T-helper 2 cell (primary cell): ENCODE data around the gene TIMP4.

Experiments used
- DNase-seq, 5 experiments: peaks; one replicate each; pipeline versions ENCODE4 v3.0.0 to v3.0.0-alpha.2; 2012 to 2022
- total RNA-seq, 2 donors: gene quantifications; one replicate each; lab custom pipeline; 2026; lab: John Stamatoyannopoulos, UW

Gene TIMP4
- total RNA-seq, result 0 reads per million in 2 donors

DNA sequence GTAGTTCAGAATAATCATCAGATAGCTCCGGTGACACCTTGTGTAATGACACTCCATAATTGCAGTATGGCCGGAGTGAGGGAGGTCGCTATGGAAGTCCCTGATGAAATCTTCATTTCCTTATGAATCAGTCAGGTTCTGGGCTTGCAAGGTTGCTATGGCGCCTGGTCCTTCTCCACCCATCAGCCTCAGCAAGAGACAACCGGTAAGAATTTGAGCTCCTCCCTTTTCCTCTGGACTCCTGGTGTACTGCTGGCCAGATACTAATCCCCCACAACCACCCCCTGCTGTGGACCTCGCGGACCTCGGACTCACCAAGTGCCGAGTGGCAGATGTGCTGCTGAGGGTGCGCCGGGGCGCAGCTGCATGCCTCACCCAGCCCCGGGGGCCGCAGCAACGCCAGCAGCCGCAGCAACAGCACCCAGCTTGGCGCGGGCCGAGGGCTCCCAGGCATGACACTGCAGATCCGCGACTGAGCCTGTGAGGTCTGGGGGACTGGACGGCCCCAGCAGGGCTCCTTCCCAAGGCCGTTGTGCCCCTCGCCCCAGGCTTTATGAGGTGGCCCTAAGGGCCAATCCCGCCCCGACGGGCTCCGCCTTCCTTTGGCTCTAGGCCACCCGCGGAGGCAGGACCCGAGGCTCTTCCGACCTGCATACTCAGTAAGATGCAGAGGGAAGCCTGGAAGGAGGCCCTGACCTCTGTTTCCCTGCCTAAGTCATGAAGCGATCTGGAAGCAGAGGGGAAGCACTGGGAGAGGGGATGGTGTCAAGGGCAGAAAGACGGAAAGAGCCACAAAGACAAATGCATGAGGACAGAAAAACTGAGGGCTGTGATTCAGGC is at the start of gene TIMP4:
Gene TIMP4, minus strand, starts transcription at position 526 of the 840 bp plus-strand sequence. Its CDS starts 72 bp downstream, at position 454.
- DNase-seq, result no peak

DNA sequence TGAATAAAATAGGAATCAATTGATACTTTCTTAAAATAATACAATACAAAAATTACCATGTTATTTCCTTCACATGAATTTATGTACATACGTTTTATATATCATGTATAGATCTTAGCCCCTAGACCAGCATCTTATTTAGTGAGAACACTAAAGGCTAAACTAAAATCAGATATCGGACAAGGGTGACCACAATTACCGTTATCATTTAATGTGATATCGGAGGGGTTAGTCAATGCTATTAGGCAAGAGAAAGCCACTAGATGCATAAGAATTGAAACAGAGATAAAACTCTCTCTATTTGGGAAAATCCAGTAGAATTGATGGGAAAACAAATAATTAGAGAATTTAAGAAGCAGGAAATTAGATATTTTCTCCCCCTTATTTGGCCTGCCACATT is 46.5 kb upstream of the TIMP4 start:
- no peak for DNase-seq

GRCh38 chr3:12201813-12202212 is 43.1 kb upstream of the TIMP4 start:
- no peak for DNase-seq

DNA sequence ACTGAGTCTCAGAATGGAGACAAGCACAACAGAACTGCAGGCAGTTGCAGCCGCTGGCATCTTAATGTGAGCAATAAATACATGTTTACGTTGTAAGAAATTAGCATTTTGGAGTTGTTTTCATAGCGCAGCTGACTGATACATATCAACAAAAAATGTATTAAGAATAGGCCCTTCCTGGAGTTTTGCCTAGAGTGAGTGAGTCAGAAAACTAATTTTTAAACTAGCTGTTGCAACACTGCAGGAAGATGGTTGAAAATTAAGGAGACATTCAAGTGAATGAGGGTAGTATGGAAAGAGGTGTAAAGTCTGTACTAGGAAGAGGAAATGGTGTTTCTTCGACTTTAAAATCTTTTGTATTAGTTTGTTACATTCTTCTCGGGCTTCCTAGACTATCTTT is 39.6 kb upstream of the TIMP4 start:
- no peak for DNase-seq

DNA sequence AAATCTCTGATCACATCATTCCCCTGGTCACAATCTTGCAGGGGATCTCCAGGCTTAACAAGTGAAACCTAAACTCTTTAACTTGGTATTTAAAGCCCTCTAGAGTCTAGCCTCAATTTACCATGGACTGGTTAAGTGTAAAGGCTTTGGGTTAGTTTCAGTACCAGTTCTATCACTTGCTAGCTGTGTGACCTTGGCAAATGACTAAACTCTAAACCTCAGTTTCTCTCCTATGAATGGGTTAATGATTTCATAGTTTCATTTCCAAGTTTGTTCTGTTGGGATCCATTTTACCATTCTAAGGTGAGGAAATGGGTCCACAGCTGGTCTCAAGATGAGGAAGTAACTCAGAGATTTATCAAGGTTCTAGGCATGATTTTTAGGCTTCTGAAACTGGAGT is 38.8 kb upstream of the TIMP4 start:
- DNase-seq, result peak in 1 of 5 experiments; percentile 21

DNA sequence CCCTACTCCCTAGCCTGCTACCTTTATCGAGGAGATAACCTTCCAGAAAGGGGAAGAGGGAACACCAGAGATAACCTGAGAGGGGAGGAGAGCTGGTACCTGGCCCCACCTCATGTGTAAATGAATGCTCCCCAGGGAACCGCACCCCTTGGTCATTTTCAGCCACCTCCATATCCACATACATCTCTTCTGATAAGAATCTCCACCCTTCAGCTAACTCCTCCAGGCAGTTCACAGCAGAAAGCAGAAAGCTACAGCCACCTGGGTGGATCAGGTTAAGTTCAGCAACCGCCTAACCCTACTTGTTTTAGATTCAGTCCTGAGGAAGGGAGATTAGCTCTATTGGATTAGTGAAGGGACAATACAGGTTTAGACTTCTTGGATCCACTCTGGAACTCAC is 38.0 kb upstream of the TIMP4 start:
- DNase-seq, result no peak

DNA sequence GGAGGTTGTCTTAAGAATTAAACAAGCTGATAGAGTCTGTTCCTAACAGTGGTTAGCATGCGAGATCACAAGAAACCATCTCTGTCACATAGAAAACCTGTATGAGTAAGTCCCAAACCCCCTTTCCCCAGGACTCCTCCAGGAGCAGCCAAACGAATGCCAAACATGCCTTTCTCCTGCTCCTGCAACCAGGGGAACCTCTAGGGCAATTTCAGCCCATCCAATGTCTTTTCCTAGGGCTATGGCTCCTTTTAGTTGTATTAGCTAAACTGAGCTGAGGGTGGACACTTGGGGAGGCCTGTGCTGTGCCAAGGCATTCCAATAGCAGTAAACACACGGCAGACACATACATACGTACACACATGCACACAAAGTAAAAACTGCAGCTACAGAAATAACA is 36.5 kb upstream of the TIMP4 start:
- DNase-seq, result peak in 1 of 5 experiments; percentile 18

DNA sequence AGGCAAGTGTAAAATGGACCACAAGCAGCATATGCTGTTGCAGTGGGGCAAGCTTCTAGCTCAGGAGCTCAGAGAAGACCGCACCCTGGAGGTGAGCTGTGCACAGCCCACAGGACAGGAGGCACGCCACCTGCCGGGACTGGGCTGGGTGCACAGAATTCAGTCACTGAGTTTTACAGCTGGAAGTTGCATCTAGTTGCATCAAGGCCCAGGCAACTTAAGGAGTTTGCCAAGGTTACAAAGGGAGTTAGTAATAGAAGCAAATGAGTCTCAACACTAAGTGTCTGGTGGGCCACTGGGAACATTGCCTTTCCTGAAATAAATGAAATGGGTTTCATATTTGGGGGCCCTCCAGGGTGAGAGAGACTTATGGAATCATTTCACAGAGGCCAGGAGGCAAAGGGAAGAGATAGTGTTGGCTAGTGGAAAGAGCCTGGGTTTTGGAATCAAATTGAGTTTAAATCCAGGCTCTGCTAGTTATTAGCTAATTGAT is 36.0 kb upstream of the TIMP4 start:
- peak in 2 of 5 experiments; percentile 19 to 79 for DNase-seq

- DNase-seq, result peak in 1 of 5 experiments; percentile 75
Observed at GRCh38 chr3:12194209-12194608, 35.5 kb upstream of the TIMP4 start.

- peak in 1 of 5 experiments; percentile 84 for DNase-seq
Observed at GRCh38 chr3:12193485-12194165, 34.9 kb upstream of the TIMP4 start.

DNA sequence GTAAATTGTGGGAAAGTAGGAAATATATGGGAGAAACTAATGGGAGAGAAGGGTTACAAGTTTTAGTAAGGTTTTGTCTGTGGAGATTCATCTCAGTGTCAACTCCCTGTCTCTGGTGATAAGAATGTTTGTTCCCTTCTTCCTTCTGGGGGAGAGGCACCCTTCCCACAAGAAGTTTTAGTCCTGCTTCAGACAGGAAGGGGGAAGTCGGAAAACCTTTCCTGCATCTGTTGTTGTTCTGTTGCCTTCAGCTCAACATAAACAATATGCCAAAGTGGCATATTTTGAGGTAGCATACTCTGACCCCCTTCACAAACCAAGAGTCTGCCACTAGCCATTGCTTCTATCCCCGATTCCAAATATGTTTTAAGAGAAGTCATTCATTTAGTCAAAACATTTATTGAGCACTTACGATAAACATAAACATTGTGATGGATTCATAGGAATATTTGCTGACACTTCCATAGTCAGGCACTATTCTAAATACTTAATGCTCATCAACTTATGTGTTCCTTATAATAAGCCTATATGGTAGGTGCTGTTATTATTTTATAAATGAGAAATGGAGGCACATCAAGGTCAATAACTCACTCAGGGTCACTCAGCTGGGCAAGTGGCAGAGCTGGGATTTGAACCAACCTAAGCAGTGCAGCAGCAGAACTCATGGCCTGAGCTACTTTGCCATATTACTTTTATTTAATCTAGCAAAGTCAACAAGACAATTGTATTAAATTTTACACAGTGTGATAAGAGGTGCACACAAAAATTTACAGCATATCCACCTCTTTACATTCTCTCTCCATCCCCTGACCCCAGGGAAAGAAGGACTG is 34.2 kb upstream of the TIMP4 start:
- DNase-seq, result no peak

DNA sequence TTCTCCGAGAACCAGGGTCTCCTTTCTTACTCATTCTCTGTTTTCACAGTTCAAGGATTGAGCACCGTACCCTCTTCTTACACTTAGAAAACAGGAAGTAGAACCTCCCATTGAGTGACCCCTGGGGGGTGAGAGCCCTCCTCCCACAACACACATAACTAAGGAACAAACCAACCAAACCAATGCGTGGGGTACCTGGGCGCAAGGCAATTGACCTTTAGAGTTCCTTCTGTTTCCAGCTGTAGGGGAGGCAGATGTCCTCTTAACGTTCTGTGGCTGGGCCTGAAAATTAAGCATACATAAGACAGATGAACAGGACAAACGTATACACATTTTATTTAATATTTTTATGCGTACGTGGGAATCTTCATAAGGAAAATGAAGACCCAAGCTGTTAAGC is 33.5 kb upstream of the TIMP4 start:
- no peak for DNase-seq

DNA sequence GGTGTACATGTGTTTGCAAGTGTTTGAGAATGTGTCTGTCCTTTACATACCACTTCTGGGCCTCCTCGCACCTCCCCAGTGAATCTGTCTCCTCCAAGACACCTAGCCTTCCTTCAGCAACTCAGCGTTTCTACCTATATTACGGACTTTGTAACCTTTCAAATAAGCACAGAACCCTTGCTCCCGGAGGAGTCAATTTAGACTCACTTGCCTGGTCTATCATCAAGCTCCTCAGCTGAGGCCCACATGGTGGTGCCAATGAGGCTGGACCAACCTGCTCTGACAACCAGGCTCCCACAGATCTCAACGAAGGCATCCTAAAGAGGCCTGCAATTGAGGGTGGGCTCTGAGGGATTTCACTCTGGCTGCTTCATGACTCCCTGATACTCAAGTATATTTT is 32.8 kb upstream of the TIMP4 start:
- no peak for DNase-seq

DNA sequence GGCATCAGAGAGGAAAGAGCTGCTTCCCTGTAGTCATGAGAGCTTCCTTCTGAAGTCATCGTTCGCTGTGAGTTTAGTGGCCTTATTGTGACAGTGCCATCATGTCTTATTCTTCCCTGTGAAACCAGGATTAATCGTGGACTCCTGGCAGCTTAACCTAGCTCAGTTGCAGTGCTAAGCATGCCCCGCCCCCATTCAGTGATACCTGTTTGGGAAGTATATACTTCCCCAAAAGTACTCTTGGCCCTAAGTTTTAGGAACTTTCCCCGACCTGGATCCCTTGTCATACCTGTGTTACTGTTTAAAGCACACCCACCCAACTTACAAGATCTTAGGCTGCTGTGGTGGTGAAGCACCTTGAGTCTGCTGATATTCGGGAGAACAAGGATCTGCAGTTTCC is 32.1 kb upstream of the TIMP4 start:
- no peak for DNase-seq

- DNase-seq, result no peak
Observed at GRCh38 chr3:12190221-12190807, 31.6 kb upstream of the TIMP4 start.

- no peak for DNase-seq
Observed at GRCh38 chr3:12188681-12189287, 30.1 kb upstream of the TIMP4 start.

- peak in 1 of 5 experiments; percentile 19 for DNase-seq
Observed at GRCh38 chr3:12188328-12188648, 29.6 kb upstream of the TIMP4 start.

DNA sequence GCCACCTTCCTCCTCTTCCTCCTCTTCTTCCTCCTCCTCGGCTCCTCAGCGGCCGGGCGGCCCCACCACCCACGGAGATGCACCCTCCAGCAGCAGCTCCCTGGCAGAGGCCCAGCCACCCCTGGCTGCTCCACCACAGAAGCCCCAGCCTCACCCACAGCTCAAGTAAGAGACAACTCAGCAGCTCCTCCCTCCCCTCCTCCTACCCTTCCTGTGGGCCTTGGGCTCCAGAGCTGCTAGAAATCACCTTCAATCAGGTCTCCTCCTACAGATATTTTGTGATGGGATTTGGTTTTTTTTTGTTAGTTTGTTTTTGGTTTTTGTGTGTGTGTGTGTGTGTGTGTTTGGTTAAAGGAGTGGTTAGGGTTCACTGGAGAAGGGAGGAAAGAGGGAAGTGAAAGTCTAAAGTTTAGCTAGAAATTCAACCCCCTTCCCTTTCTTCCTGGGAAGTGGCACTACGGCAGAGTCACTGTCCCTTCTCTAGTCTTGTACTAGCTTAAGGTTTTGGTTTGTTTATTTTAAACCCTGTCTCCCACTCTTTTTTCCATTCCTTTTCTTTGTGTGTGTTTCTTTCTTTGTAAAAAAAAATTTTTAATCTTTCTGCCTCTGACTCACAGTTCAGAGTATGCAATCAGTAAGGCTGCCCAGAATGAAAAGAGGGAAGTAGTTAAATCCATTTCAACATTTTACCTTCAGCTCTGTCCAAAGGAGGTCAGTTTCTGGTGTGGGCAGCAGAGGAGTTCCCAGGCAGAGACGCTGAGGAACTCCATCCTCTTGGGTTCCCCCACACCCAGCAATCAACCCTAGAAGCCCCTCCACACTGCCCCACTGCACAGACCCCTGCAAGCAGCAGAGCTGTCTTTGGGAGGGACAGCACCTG is 29.0 kb upstream of the TIMP4 start:
- DNase-seq, result peak in 2 of 5 experiments; percentile 41 to 92

DNA sequence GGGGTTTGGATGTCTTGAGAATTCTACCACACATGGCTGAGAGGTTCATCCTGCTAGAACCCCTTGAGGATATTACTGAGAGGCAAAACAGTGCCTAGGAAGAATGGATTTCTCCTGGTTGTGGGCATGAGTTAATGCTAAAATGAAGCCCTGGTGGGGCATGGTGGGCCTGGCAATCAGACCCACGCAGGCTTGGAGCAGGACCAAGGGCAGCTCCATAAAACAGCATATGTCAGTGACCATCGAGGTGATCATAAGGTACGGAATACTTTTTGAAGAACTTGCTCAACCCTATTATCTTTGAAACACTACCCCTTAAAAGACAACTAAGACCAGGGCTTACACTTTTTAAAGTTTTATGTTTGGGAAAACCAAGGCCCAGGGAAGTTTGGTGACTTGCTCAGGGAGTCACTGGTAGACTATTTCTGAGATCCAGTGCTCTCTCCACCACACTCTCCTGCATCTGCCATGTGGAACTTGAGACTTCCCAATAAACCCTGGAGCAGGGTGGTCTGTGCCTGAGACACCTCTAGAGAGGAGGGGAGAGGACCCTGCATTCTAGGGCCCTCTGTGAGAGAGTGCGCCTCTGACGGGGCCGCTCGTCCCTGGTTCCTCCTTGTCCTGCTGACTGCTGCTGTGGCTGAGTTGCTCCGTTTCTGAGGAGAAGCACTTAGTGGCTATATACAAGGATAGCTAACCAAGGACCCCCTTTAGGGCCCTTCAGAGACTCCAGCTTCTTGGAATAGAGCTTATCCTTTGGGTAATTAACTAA is 28.0 kb upstream of the TIMP4 start:
- DNase-seq, result no peak

DNA sequence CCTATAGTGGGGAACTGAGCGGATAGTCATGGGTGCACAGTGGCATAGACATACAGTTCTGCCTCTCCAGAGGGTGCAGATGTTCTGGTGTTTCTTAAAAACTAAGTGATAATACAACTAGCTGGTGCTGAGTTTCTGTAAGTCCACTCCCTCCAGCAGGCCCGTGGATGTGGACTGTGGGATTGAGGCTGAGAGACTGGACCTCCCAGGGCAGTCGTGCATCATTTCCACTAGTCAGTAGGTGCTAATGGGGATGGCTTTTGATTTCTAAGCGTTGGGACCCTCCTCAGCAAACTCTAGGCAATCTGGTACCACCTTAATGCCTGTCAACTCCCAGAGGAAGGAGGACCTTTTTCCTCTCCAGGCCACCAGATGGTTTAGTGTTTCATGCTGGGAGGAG is 27.3 kb upstream of the TIMP4 start:
- no peak for DNase-seq
